HCT116 (cell line): ENCODE data around the gene NOL9.

ENCODE experiments used
- EZH2 ChIP-seq: fragments of 200-600 bp; sonication (generic); IDR thresholded peaks from 2 replicates; pipeline ENCODE4 v1.6.1; 2017; ENCODE audit warnings: antibody characterized with exemption, mixed run types
- POLR2A ChIP-seq: IDR thresholded peaks from 2 replicates; pipeline ENCODE4 v1.7.0; 2011; ENCODE audit warnings: borderline replicate concordance; ENCODE audit not compliant: insufficient read depth, insufficient read length; ENCODE audit errors: extremely low read depth
- TF ChIP-seq, protein P1 (sequence below): IDR thresholded peaks from 2 replicates; pipeline ENCODE4 v1.6.1; 2012

GRCh38 chr1:6600410-6601048 is 46.2 kb upstream of the NOL9 start:
- no peak for TF ChIP-seq EZH2
- TF ChIP-seq, protein P1, sequence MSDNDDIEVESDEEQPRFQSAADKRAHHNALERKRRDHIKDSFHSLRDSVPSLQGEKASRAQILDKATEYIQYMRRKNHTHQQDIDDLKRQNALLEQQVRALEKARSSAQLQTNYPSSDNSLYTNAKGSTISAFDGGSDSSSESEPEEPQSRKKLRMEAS: no peak
- no peak for TF ChIP-seq POLR2A
